HEK293T (cell line): ENCODE data around the gene APOBEC3H.
"Not testable (repeated sequence)": the region's sequence is repeated elsewhere in the genome, so short reads cannot be mapped to it uniquely, and the experiment has no call there.

Experiments used
- ARNT ChIP-seq: fragments of 450-650 bp; IDR thresholded peaks from 2 replicates; pipeline ENCODE4 v1.6.1; 2017; ENCODE audit warnings: mild to moderate bottlenecking
- BHLHE40 ChIP-seq: fragments of 450-650 bp; IDR thresholded peaks from 2 replicates; pipeline ENCODE4 v1.6.1; 2016; ENCODE audit warnings: mild to moderate bottlenecking, moderate library complexity, borderline replicate concordance
- FOXA1 ChIP-seq: fragments of 450-650 bp; IDR thresholded peaks from 2 replicates; pipeline ENCODE4 v1.6.1; 2016; ENCODE audit warnings: mild to moderate bottlenecking
- FOXM1 ChIP-seq: fragments of 450-650 bp; IDR thresholded peaks from 2 replicates; pipeline ENCODE4 v1.6.1; 2017; ENCODE audit warnings: mild to moderate bottlenecking, borderline replicate concordance
- HDGF ChIP-seq: fragments of 450-650 bp; IDR thresholded peaks from 2 replicates; pipeline ENCODE4 v1.6.1; 2017; ENCODE audit warnings: antibody characterized with exemption, borderline replicate concordance
- NFRKB ChIP-seq: fragments of 450-650 bp; IDR thresholded peaks from 2 replicates; pipeline ENCODE4 v1.6.1; 2016; ENCODE audit warnings: mild to moderate bottlenecking, moderate library complexity
- SUZ12 ChIP-seq: fragments of 450-650 bp; IDR thresholded peaks from 2 replicates; pipeline ENCODE4 v1.6.1; 2016; ENCODE audit warnings: mild to moderate bottlenecking
- ZNF384 ChIP-seq: fragments of 450-650 bp; IDR thresholded peaks from 2 replicates; pipeline ENCODE4 v1.6.1; 2016

DNA sequence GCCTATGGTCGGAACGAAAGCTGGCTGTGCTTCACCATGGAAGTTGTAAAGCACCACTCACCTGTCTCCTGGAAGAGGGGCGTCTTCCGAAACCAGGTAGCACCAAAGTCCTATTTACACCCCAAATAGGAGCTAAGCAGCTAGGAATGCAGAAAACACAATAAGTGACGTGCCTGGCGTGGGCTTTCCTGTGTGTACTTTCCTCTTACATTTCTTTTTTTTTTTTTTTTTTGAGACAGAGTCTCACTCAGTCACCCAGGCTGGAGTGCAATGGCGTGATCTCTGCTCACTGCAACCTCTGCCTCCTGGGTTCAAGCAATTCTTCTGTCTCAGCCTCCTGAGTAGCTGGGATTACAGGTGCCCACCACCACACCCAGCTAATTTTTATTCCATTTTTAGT lies 47.6 kb upstream of the APOBEC3H start:
- not testable (repeated sequence) for TF ChIP-seq NFRKB, ZNF384, HDGF, BHLHE40, FOXM1, ARNT, FOXA1, SUZ12
